ENCODE results near the gene CRYBB1. TPM values are rescaled to one million over a fixed set of nuclear protein-coding genes. Genes with fewer than 3 reads are reported as not detected.
A peak's percentile ranks its signal among the peaks of the same experiment; 100 is the strongest.

Gene CRYBB1
- total RNA-seq, 1 donor from 2014 or later: not detected

GRCh38 chr22:26662160-26662559 lies 44.3 kb upstream of the CRYBB1 start:
- Mint-ChIP-seq H3K36me3 (ENCODE audit: low read depth) (no peaks in the 10 kb centered on the region), H3K4me1 (peaks cover 54% of the 10 kb centered on the region), H3K4me3 (no peak overlapping the region), H3K27me3 (peaks cover 8% of the 10 kb centered on the region), H3K27ac (no peak overlapping the region), H3K9me3 (no peaks in the 10 kb centered on the region)
- intact Hi-C loops (cut with micrococcal nuclease): no loop called here
- ChIA-PET CTCF (interaction anchor here (0.8 to 1.0 kb wide), 2 partner anchors 15 to 130 kb away, joined by 3 read pairs; no protein-coding TSS in a partner anchor), POLR2A (interaction anchor here (1.3 kb wide), 1 partner anchor 11 kb away, joined by 4 read pairs; no protein-coding TSS in a partner anchor)
- no peak for TF ChIP-seq CTCF (IDR thresholded peaks at IDR 0.05)
- ATAC-seq (ENCODE audit: low read depth) (no peak), DNase-seq (no peak)

GRCh38 chr22:26660961-26661578 lies 43.2 kb upstream of the CRYBB1 start:
- peaks cover 8% of the 10 kb centered on the region for H3K27me3 Mint-ChIP-seq
- H3K36me3 Mint-ChIP-seq (ENCODE audit: low read depth): no peaks in the 10 kb centered on the region
- peaks cover 52% of the 10 kb centered on the region for H3K4me1 Mint-ChIP-seq
- no peak for ATAC-seq (ENCODE audit: low read depth)
- H3K4me3 Mint-ChIP-seq: no peak overlapping the region
- ChIA-PET CTCF (no interaction called here), POLR2A (interaction anchor here (2.2 kb wide), 1 partner anchor 12 kb away, joined by 12 read pairs; no protein-coding TSS in a partner anchor)
- no peak overlapping the region for H3K27ac Mint-ChIP-seq
- no peak for TF ChIP-seq CTCF (IDR thresholded peaks at IDR 0.05)
- intact Hi-C loops (cut with micrococcal nuclease): no loop called here
- DNase-seq: no peak
- H3K9me3 Mint-ChIP-seq: no peaks in the 10 kb centered on the region

GRCh38 chr22:26660356-26660755 lies 42.5 kb upstream of the CRYBB1 start:
- no peaks in the 10 kb centered on the region for H3K9me3 Mint-ChIP-seq
- no peaks in the 10 kb centered on the region for H3K36me3 Mint-ChIP-seq (ENCODE audit: low read depth)
- peaks cover 45% of the 10 kb centered on the region for H3K4me1 Mint-ChIP-seq
- CTCF ChIA-PET: no interaction called here
- no peak overlapping the region for H3K4me3 Mint-ChIP-seq
- no peak for TF ChIP-seq CTCF (IDR thresholded peaks at IDR 0.05)
- ATAC-seq (ENCODE audit: low read depth): no peak
- H3K27ac Mint-ChIP-seq: no peak overlapping the region
- peaks cover 8% of the 10 kb centered on the region for H3K27me3 Mint-ChIP-seq
- POLR2A ChIA-PET: interaction anchor here (0.5 to 2.2 kb wide), 2 partner anchors 11 to 12 kb away, joined by 3 to 12 read pairs; no protein-coding TSS in a partner anchor
- no peak for DNase-seq
- intact Hi-C loops (cut with micrococcal nuclease): no loop called here

GRCh38 chr22:26658671-26659478 lies 41.0 kb upstream of the CRYBB1 start:
- peaks cover 31% of the 10 kb centered on the region for H3K4me1 Mint-ChIP-seq
- H3K27ac Mint-ChIP-seq: peak overlapping the region; percentile 69
- no peaks in the 10 kb centered on the region for H3K9me3 Mint-ChIP-seq
- no peak for TF ChIP-seq CTCF (IDR thresholded peaks at IDR 0.05)
- peak; percentile 77 for ATAC-seq (ENCODE audit: low read depth)
- CTCF ChIA-PET: no interaction called here
- H3K4me3 Mint-ChIP-seq: peak overlapping the region; percentile 89
- POLR2A ChIA-PET: interaction anchor here (0.5 to 2.2 kb wide), 3 partner anchors 14 to 144 kb away, joined by 3 to 12 read pairs (median 3); no protein-coding TSS in a partner anchor
- peak; percentile 30 for DNase-seq
- intact Hi-C loops (cut with micrococcal nuclease): loop anchor here (2.0 to 5.0 kb wide), 2 partner anchors 14 to 227 kb away; no protein-coding TSS in a partner anchor
- H3K36me3 Mint-ChIP-seq (ENCODE audit: low read depth): no peaks in the 10 kb centered on the region
- H3K27me3 Mint-ChIP-seq: peaks cover 8% of the 10 kb centered on the region

- peak; percentile 14 for ATAC-seq (ENCODE audit: low read depth)
- no peaks in the 10 kb centered on the region for H3K36me3 Mint-ChIP-seq (ENCODE audit: low read depth)
- ChIA-PET CTCF (no interaction called here), POLR2A (interaction anchor here (0.5 to 1.6 kb wide), 2 partner anchors 15 to 228 kb away, joined by 5 to 7 read pairs; no protein-coding TSS in a partner anchor)
- H3K4me1 Mint-ChIP-seq: peaks cover 25% of the 10 kb centered on the region
- intact Hi-C loops (cut with micrococcal nuclease): loop anchor here (2.0 to 5.0 kb wide), 2 partner anchors 15 to 226 kb away; no protein-coding TSS in a partner anchor
- peaks cover 8% of the 10 kb centered on the region for H3K27me3 Mint-ChIP-seq
- H3K27ac Mint-ChIP-seq: no peak overlapping the region
- no peak for DNase-seq
- no peaks in the 10 kb centered on the region for H3K9me3 Mint-ChIP-seq
- no peak for TF ChIP-seq CTCF (IDR thresholded peaks at IDR 0.05)
- peak overlapping the region; percentile 89 for H3K4me3 Mint-ChIP-seq
These were observed 40.3 kb upstream of the CRYBB1 start for GRCh38 chr22:26658161-26658560.
